ENCODE data around the gene OXTR.

DNA sequence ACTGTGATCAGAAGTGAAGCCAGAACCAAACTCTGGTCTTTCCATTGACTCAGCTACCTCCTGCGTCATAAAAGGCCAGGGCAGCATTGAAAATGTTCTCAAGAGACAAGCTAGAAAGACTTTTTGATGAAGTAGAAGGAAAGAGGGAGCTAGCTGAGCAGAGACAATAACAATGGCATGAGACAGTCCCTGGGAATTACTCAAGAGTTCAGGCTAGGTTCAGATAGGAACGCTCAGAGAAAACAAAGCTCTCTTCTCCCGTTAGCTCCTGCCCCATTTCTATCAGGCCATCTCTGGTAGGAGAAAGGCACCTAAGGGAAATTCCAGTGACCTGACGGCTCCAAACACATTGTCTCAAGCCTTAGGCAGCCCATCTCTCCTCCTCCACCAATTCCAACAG lies 7.0 kb upstream of the OXTR start:
- TF ChIP-seq POLR2A (IDR thresholded peaks at IDR 0.05) = no peak
- TF ChIP-seq, protein P1, sequence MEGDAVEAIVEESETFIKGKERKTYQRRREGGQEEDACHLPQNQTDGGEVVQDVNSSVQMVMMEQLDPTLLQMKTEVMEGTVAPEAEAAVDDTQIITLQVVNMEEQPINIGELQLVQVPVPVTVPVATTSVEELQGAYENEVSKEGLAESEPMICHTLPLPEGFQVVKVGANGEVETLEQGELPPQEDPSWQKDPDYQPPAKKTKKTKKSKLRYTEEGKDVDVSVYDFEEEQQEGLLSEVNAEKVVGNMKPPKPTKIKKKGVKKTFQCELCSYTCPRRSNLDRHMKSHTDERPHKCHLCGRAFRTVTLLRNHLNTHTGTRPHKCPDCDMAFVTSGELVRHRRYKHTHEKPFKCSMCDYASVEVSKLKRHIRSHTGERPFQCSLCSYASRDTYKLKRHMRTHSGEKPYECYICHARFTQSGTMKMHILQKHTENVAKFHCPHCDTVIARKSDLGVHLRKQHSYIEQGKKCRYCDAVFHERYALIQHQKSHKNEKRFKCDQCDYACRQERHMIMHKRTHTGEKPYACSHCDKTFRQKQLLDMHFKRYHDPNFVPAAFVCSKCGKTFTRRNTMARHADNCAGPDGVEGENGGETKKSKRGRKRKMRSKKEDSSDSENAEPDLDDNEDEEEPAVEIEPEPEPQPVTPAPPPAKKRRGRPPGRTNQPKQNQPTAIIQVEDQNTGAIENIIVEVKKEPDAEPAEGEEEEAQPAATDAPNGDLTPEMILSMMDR (IDR thresholded peaks at IDR 0.05) = no peak

Measured in testis (tissue), 2 donors.